GM12878 (cell line): ENCODE measurements around the gene COL23A1. TPM values are rescaled to one million over a fixed set of nuclear protein-coding genes. Genes with fewer than 3 reads are reported as not detected.

ENCODE experiments used
- ATAC-seq: fragments of 200-7000 bp; cut with Tn5 transposase; 3 replicates; pipeline ENCODE4 v1.9.1; 2020; ENCODE audit warnings: mild to moderate bottlenecking, moderate library complexity
- BruUV-seq: library from RNA; stranded (reverse); fragments of 400-500 nt; replicated peaks from 2 replicates; lab custom pipeline; 2021; lab: Mats Ljungman, UMichigan
- CTCF ChIA-PET: fragments of 300-600 bp; sonication (Branson Sonifier 250); formaldehyde crosslinking; extraction: SDS; loops from one replicate; lab custom pipeline; 2021; ENCODE audit warnings: inconsistent platforms; lab: Yijun Ruan, JAX
- POLR2A ChIA-PET: fragments of 350-600 bp; formaldehyde crosslinking; extraction: SDS; loops from one replicate; lab custom pipeline; 2021; ENCODE audit warnings: inconsistent platforms; lab: Charles Lee
- RAD21 ChIA-PET: fragments of 300-600 bp; sonication (Branson Sonifier 250); formaldehyde crosslinking; loops from one replicate; lab custom pipeline; 2023; ENCODE audit warnings: antibody characterized with exemption; ENCODE audit not compliant: unreplicated experiment; lab: Charles Lee
- SMC1A ChIA-PET: fragments of 300-600 bp; sonication (Branson Sonifier 250); formaldehyde crosslinking; loops from one replicate; lab custom pipeline; 2023; ENCODE audit not compliant: unreplicated experiment, uncharacterized antibody; lab: Charles Lee
- DNase-seq: peaks from one replicate; pipeline ENCODE4 v3.0.0-alpha.2; 2011; ENCODE audit warnings: low read depth, low spot score
- FAIRE-seq: peaks from 3 replicates; lab custom pipeline; 2011; peaks lifted over from hg19 to GRCh38; lab: Jason Lieb, UNC
- H2AFZ ChIP-seq: 2 replicates; pipeline ENCODE4 v1.6.0; 2011; ENCODE audit warnings: low read depth, low read length, control low read depth; ENCODE audit not compliant: control insufficient read depth
- H3K27ac ChIP-seq: 2 replicates; pipeline ENCODE4 v1.5.1; 2011; ENCODE audit warnings: control low read depth; ENCODE audit not compliant: control insufficient read depth, insufficient read depth
- H3K27me3 ChIP-seq, 2 experiments: replicated peaks in 1 of 2; 2 replicates each; pipeline versions ENCODE4 v1.6.0 to v1.6.1; 2011; ENCODE audit warnings: low read length in 1 of 2; ENCODE audit not compliant: control insufficient read depth in 2 of 2, insufficient read depth in 2 of 2
- H3K36me3 ChIP-seq, 2 experiments: 2 replicates each; pipeline ENCODE4 v1.5.1; 2011; ENCODE audit warnings: low read length in 1 of 2; ENCODE audit not compliant: control insufficient read depth in 2 of 2, insufficient read depth in 2 of 2
- H3K4me1 ChIP-seq: 2 replicates; pipeline ENCODE4 v1.6.1; 2011; ENCODE audit warnings: mild to moderate bottlenecking, low read length, moderate library complexity, mixed read lengths; ENCODE audit not compliant: control insufficient read depth, insufficient read depth
- H3K4me2 ChIP-seq: 2 replicates; pipeline ENCODE4 v1.6.0; 2011; ENCODE audit warnings: control low read depth; ENCODE audit not compliant: control insufficient read depth, insufficient read depth
- H3K4me3 ChIP-seq: fragments of 200-600 bp; sonication (generic); 2 replicates; pipeline ENCODE4 v1.5.1; 2016
- H3K79me2 ChIP-seq: 2 replicates; pipeline ENCODE4 v1.6.0; 2011; ENCODE audit warnings: low read length; ENCODE audit not compliant: control insufficient read depth, insufficient read depth
- H3K9ac ChIP-seq: 2 replicates; pipeline ENCODE4 v1.8.0; 2011; ENCODE audit warnings: low read length, control low read depth, mixed read lengths; ENCODE audit not compliant: control insufficient read depth, insufficient read depth
- H3K9me3 ChIP-seq: replicated peaks from 3 replicates; pipeline ENCODE4 v1.5.1; 2011; ENCODE audit warnings: mild to moderate bottlenecking, low read length; ENCODE audit not compliant: control insufficient read depth, insufficient read depth
- H4K20me1 ChIP-seq: 2 replicates; pipeline ENCODE4 v1.6.0; 2011; ENCODE audit not compliant: control insufficient read depth, insufficient read depth
- ASH2L ChIP-seq: fragments of 300-600, 200-600 bp; sonication (generic); IDR thresholded peaks from 2 replicates; pipeline ENCODE4 v1.6.1; 2017; ENCODE audit warnings: low read depth, mild to moderate bottlenecking, borderline replicate concordance
- RCOR1 ChIP-seq: conservative IDR thresholded peaks from 2 replicates; pipeline ENCODE4 v1.6.1; 2012; ENCODE audit warnings: low read depth, low read length, improper control_type of control experiment
- TARDBP ChIP-seq: IDR thresholded peaks from 2 replicates; pipeline ENCODE4 v1.6.1; 2016; ENCODE audit warnings: borderline replicate concordance
- TCF12 ChIP-seq: IDR thresholded peaks from 2 replicates; pipeline ENCODE4 v1.6.1; 2011; ENCODE audit warnings: low read depth, mild to moderate bottlenecking, low read length
- ZBED1 ChIP-seq: IDR thresholded peaks from 2 replicates; pipeline ENCODE4 v1.6.1; 2016; ENCODE audit warnings: borderline replicate concordance
- ZNF217 ChIP-seq: fragments of 450-650 bp; IDR thresholded peaks from 2 replicates; pipeline ENCODE4 v1.6.1; 2017; ENCODE audit warnings: antibody characterized with exemption, mild to moderate bottlenecking
- WGBS: methylation state at CpG from one replicate; pipeline ENCODE4 v1.1.6; 2016; ENCODE audit warnings: low lambda C conversion rate; ENCODE audit not compliant: insufficient replicate concordance, insufficient coverage; ENCODE audit errors: missing lambda C conversion rate; 5-methylcytosine and 5-hydroxymethylcytosine counted together
- in situ Hi-C: fragments of 300-500 bp; cut with MboI; formaldehyde crosslinking; loops from 9 replicates; pipeline ENCODE4 v1.14.3; 2018; ENCODE audit warnings: mixed read lengths
- intact Hi-C: fragments of 100-400 bp; cut with micrococcal nuclease; formaldehyde crosslinking; loops from one replicate; pipeline ENCODE4 v1.14.2; 2022; ENCODE audit not compliant: unreplicated experiment
- polyA plus RNA-seq, 11 experiments: library from polyadenylated mRNA; depleted of rRNA in 4 of 11; unstranded in 6 of 11; stranded (reverse) in 5 of 11; fragments of >200 nt; fragmentation: Nextera tagmentation in 4 of 11; fragmentation: Illumina TruSeq in 1 of 11; extraction: Ambion mirVana in 4 of 11; extraction: Trizol in 1 of 11; gene quantifications; 1 replicate in 1 of 11; 2 replicates in 10 of 11; pipeline versions ENCODE4 v1.2.1 to v1.2.3, GENCODE V29; 2011 to 2016; ENCODE audit warnings: inconsistent platforms in 2 of 11, missing spikeins in 2 of 11, low read depth in 1 of 11
- total RNA-seq, 4 experiments: library from RNA; depleted of rRNA in 3 of 4; stranded (reverse); fragments of >200 nt in 3 of 4; fragmentation: Illumina TruSeq in 1 of 4; extraction: Trizol in 1 of 4; gene quantifications; 2 replicates each; pipeline versions ENCODE4 v1.2.1 to v1.2.3, GENCODE V29; 2013 to 2021
- TF ChIP-seq, protein P1 (sequence below): fragments of 450-650 bp; formaldehyde crosslinking; IDR thresholded peaks from 2 replicates; pipeline ENCODE4 v1.5.0; 2022; ENCODE audit warnings: mild to moderate bottlenecking, missing genetic modification characterization
- TF ChIP-seq, protein P2 (sequence below): fragments of 450-650 bp; formaldehyde crosslinking; IDR thresholded peaks from 2 replicates; pipeline ENCODE4 v1.4.0; 2020; ENCODE audit warnings: mild to moderate bottlenecking, moderate library complexity
- TF ChIP-seq, protein P3 (sequence below): fragments of 450-650 bp; IDR thresholded peaks from 2 replicates; pipeline ENCODE4 v1.6.1; 2017; ENCODE audit warnings: mild to moderate bottlenecking

COL23A1 gene
- total and polyA plus RNA-seq, 10 of the 15 experiments (the other 5 are each of a cell fraction or from before 2014, with no cell fraction given) = 0.03 to 0.83 (median 0.09) TPM; not detected in 5

DNA sequence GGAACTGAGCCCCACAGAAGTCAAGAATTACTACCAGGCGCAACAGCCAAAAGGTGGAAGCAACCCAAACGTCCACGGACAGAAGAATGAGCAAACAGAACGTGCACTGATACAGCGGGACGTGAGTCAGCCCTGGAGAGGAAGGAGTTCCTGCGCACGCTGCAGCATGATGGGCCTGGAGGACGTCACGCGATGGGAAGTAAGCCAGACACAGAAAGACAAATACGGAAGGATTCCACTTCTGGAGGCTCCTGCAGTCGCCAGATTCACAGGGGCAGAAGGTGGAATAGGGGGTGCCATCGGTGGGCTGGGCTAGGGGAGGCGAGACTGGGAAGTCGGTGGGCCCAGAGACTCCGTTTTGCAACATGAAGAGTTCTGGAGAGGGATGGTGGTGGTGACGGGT, 277.3 kb downstream of the COL23A1 start:
- in situ Hi-C loops = no loop called here
- Histone ChIP-seq H3K4me2 (no peak overlapping the region), H2AFZ (no peak overlapping the region), H3K27me3 (no peaks in the 10 kb centered on the region; a peak in 2 of 4 replicates), H3K4me1 (no peaks in the 10 kb centered on the region), H3K36me3 (no peaks in the 10 kb centered on the region), H3K9ac (no peak overlapping the region), H3K27ac (no peak overlapping the region), H3K4me3 (no peak overlapping the region), H3K79me2 (no peaks in the 10 kb centered on the region), H3K9me3 (peaks cover 2% of the 10 kb centered on the region; the same call in 1 of the 3 replicates), H4K20me1 (no peaks in the 10 kb centered on the region)
- no TSS peak for BruUV-seq
- FAIRE-seq = no peak
- WGBS = 57% methylated on average over 17 of the region's 18 CpGs
- ChIA-PET RAD21 (no interaction called here), POLR2A (no interaction called here), CTCF (no interaction called here), SMC1A (no interaction called here)
- no peak for ATAC-seq
- intact Hi-C loops = no loop called here
- no peak for TF ChIP-seq ASH2L
- no peak for TF ChIP-seq ZBED1
- no peak for TF ChIP-seq TARDBP
- TF ChIP-seq, protein P1, sequence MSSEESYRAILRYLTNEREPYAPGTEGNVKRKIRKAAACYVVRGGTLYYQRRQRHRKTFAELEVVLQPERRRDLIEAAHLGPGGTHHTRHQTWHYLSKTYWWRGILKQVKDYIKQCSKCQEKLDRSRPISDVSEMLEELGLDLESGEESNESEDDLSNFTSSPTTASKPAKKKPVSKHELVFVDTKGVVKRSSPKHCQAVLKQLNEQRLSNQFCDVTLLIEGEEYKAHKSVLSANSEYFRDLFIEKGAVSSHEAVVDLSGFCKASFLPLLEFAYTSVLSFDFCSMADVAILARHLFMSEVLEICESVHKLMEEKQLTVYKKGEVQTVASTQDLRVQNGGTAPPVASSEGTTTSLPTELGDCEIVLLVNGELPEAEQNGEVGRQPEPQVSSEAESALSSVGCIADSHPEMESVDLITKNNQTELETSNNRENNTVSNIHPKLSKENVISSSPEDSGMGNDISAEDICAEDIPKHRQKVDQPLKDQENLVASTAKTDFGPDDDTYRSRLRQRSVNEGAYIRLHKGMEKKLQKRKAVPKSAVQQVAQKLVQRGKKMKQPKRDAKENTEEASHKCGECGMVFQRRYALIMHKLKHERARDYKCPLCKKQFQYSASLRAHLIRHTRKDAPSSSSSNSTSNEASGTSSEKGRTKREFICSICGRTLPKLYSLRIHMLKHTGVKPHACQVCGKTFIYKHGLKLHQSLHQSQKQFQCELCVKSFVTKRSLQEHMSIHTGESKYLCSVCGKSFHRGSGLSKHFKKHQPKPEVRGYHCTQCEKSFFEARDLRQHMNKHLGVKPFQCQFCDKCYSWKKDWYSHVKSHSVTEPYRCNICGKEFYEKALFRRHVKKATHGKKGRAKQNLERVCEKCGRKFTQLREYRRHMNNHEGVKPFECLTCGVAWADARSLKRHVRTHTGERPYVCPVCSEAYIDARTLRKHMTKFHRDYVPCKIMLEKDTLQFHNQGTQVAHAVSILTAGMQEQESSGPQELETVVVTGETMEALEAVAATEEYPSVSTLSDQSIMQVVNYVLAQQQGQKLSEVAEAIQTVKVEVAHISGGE (CRISPR knock-in tag) = no peak
- TF ChIP-seq, protein P2, sequence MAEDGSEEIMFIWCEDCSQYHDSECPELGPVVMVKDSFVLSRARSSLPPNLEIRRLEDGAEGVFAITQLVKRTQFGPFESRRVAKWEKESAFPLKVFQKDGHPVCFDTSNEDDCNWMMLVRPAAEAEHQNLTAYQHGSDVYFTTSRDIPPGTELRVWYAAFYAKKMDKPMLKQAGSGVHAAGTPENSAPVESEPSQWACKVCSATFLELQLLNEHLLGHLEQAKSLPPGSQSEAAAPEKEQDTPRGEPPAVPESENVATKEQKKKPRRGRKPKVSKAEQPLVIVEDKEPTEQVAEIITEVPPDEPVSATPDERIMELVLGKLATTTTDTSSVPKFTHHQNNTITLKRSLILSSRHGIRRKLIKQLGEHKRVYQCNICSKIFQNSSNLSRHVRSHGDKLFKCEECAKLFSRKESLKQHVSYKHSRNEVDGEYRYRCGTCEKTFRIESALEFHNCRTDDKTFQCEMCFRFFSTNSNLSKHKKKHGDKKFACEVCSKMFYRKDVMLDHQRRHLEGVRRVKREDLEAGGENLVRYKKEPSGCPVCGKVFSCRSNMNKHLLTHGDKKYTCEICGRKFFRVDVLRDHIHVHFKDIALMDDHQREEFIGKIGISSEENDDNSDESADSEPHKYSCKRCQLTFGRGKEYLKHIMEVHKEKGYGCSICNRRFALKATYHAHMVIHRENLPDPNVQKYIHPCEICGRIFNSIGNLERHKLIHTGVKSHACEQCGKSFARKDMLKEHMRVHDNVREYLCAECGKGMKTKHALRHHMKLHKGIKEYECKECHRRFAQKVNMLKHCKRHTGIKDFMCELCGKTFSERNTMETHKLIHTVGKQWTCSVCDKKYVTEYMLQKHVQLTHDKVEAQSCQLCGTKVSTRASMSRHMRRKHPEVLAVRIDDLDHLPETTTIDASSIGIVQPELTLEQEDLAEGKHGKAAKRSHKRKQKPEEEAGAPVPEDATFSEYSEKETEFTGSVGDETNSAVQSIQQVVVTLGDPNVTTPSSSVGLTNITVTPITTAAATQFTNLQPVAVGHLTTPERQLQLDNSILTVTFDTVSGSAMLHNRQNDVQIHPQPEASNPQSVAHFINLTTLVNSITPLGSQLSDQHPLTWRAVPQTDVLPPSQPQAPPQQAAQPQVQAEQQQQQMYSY (CRISPR knock-in tag) = no peak
- no peak for TF ChIP-seq RCOR1
- TF ChIP-seq TCF12 = no peak
- TF ChIP-seq ZNF217 = no peak
- TF ChIP-seq, protein P3, sequence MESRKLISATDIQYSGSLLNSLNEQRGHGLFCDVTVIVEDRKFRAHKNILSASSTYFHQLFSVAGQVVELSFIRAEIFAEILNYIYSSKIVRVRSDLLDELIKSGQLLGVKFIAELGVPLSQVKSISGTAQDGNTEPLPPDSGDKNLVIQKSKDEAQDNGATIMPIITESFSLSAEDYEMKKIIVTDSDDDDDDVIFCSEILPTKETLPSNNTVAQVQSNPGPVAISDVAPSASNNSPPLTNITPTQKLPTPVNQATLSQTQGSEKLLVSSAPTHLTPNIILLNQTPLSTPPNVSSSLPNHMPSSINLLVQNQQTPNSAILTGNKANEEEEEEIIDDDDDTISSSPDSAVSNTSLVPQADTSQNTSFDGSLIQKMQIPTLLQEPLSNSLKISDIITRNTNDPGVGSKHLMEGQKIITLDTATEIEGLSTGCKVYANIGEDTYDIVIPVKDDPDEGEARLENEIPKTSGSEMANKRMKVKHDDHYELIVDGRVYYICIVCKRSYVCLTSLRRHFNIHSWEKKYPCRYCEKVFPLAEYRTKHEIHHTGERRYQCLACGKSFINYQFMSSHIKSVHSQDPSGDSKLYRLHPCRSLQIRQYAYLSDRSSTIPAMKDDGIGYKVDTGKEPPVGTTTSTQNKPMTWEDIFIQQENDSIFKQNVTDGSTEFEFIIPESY = no peak
- no peak for DNase-seq
